ENCODE results near the gene TTC1.

The TTC1 gene

DNA sequence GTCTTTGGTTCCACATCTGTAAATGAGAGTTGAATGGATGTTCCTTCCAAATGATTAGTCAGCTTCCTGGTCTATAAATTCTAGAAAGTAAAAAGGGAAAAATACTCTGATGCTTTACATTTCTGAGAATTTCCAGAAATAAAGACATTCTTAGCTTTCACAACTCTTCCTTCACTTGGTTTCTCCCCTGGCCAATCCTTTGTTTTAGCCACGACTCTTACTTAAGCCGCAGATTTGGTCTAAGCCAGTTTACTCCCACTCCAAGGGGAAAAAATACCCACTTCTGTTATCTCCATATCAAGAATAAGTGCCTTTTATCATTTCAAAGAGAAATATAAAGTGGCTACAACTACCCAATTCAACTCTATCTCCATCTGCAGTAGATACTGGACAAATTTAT lies 80.6 kb downstream of the TTC1 start:
- DNase-seq, result no peak

DNA sequence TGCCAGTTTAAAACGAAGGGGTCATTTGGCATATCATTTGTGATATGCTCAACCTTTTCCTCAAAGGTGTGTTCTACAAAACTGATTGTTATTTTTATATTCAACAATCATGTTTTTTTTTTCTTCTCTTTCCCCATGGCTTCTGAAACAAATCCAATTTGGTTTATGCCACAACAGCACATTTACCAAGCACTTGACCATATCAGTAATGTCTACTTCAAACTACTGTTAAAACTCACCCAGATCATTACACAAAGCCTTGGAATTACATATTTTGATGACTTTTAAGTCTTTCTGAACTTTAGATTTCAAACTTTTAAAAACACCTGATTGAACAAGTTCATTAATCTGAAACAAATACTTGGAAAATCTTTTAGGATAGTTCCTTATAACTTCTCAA lies 81.1 kb downstream of the TTC1 start:
- no peak for DNase-seq

DNA sequence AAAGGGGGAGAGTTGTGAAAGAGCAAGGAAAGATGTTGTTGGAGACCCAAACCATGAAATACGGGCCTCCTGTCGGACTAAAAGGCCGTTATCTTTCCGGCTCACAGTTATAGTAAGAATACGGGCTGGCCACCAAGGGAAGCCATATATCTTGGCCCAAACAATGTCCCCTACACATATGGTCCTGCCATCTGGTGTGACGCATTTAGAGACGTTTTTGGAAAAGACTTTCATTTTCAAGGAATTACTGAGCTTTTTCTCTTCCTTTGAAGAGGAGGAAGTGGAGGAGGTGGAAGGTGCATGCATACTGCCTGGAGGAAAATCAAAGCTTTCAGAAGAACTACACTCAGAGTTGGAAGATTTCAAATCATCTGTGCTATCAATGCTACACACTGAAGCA lies 83.6 kb downstream of the TTC1 start:
- DNase-seq, result no peak

DNA sequence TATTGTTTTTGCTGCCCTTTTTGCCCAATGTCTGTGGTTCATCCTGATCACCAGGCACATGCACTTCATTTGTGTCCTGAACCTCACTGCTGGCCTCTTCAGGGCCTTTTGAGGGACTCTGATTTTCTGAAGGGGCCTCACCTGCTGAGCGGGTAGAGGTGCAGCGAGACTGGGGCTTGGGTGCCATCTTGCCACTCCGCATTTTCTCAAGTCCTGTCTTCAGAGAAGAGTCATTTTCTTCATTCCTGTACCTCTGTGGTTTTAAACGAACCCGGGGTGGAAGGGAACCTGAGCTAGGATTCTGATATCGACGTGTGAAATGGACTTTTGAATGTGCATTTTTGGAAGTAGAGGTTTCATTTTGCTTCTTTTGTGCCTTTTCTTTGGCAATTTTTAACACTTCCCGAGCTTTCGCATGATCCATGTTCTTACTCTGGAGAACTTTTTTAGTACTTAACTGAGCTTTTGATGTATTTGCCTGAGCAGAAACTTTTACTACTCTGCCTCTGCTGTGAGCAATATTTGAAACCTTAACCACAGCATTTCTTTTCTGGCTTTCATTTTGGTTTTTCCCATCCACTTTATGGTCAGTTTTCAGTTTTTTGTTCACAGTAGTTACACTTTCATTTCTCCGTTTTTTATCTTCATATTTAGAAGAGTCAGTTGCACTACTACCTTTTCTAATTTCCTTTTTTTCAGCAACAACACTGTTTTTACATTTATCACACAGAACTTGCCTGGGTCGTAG lies 84.2 kb downstream of the TTC1 start:
- no peak for DNase-seq

DNA sequence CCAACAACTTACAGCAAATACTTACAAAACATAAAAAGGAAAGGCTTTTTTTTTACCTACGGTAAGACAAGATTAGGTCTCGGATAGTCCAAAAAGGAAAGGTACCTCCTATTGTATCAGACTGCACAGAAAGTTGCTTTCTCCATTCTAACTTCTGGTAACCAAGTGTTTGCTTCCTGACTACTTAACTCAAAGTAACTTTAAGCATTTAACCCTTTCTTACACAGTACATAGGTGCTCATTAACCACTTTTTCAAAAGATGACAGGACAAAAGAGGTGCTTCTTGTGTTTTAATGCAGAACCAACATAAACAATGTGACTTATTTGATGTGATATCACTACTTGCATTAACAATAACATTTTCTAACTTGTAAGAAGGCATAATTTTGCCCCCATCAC lies 87.2 kb downstream of the TTC1 start:
- DNase-seq, result no peak

DNA sequence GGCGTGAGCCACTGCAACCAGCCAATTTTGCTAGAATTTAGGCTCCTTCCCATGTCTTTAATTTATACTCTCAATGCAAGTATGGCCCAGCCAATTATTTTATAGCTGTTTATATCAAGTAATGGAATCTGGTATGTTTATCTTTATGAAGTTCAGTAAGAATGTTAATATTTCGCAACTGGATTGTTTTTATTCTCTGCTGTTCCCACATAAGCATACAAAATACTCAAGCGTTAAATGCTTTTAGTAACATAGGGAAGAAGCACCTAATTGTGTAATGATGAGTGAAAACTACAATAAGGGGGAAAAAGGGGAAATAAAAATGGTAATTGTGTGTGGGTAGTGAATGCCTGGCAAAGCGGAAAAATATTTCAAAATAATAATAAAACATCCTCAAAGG lies 89.1 kb downstream of the TTC1 start:
- no peak for DNase-seq

DNA sequence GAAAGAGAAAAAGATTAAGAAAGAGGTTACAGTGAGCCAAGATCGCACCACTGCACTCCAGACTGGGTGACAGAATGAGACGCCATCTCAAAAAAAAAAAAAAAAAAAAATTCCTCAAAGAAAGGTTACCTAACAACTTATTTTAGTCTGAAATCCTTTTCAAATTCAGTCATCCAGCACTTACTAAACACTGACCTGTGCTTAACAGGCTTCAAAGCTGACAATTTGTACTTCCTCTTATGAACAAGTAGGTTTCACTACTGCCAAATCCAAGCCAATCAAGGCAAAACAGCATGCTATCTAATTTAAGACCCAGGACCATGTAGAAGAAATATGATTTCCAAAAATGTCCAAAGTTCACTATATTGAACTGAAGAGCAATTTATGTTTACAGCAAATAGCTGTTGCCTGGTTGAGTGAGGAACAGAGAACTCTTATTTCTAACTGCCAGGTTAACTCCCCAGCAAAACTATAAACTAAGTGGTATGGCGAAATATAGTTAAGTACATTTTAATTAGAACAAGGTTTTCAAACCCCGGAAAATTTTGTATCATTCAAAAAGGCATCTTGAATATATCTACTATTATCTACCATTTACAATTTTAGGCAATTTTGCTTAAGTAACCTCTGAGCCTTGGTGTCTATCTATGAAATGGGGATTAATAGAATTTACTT lies 96.9 kb downstream of the TTC1 start:
- DNase-seq, result no peak

DNA sequence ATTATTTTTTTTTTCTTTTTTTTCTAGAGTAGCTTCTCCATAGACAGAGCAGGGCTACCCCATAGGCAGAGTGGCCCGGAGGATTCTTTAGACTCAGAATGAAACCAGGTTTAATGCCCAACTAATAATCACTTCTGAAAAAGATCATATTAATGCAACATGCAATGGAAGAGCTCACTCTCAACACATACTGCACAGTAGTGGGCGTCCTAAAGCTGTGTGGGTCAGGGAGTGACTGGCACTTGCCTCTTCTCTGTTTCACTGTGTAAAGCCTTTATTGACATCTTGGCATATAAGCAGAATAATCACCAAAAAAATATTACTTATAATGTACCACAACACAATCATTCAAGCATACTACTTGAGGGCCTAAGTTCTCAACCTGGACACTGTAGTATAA lies 99.2 kb downstream of the TTC1 start:
- no peak for DNase-seq

Measured in activated CD4-positive, CD25-positive, alpha-beta regulatory T cell (primary cell).